HUES6 (cell line): ENCODE measurements around the gene DLK1.

Source experiments
- H3K27ac ChIP-seq: 2 replicates; pipeline ENCODE4 v1.7.0; 2013; ENCODE audit warnings: low read depth, mild to moderate bottlenecking, low read length, inconsistent platforms
- H3K27me3 ChIP-seq: 2 replicates; pipeline ENCODE4 v1.6.1; 2013; ENCODE audit warnings: low read length; ENCODE audit not compliant: control insufficient read depth, insufficient read depth
- H3K36me3 ChIP-seq: 2 replicates; pipeline ENCODE4 v1.6.1; 2013; ENCODE audit warnings: low read length; ENCODE audit not compliant: control insufficient read depth, insufficient read depth
- H3K4me1 ChIP-seq: 2 replicates; pipeline ENCODE4 v1.6.1; 2013; ENCODE audit warnings: low read length; ENCODE audit not compliant: control insufficient read depth, insufficient read depth
- H3K4me3 ChIP-seq: 2 replicates; pipeline ENCODE4 v1.5.1; 2013; ENCODE audit warnings: low read depth, low read length
- H3K9ac ChIP-seq: one replicate; pipeline ENCODE4 v1.6.1; 2013; ENCODE audit warnings: mild to moderate bottlenecking, low read length
- H3K9me3 ChIP-seq: 2 replicates; pipeline ENCODE4 v1.6.1; 2013; ENCODE audit warnings: low read depth, low read length; ENCODE audit not compliant: control insufficient read depth, insufficient read depth

Gene DLK1

GRCh38 chr14:100787659-100788058 is 61.0 kb downstream of the DLK1 start:
- Histone ChIP-seq H3K27me3 (no peaks in the 10 kb centered on the region), H3K9me3 (no peaks in the 10 kb centered on the region), H3K4me1 (peaks cover 10% of the 10 kb centered on the region; the same call in 1 of the 2 replicates), H3K36me3 (no peaks in the 10 kb centered on the region), H3K27ac (no peak overlapping the region), H3K4me3 (no peak overlapping the region), H3K9ac (no peak overlapping the region)
